Activated CD8-positive, alpha-beta memory T cell treated with anti-CD3 and anti-CD28 coated beads, Interleukin-2, amount 50 U/mL, for 24 hours (primary cell): ENCODE results near the gene CDKL2.
"Not testable (repeated sequence)": the region's sequence is repeated elsewhere in the genome, so short reads cannot be mapped to it uniquely, and the experiment has no call there.

ENCODE experiments used
- DNase-seq: peaks from one replicate; pipeline ENCODE4 v3.0.0-alpha.2; 2020; ENCODE audit errors: extremely low read depth

CDKL2 gene

DNA sequence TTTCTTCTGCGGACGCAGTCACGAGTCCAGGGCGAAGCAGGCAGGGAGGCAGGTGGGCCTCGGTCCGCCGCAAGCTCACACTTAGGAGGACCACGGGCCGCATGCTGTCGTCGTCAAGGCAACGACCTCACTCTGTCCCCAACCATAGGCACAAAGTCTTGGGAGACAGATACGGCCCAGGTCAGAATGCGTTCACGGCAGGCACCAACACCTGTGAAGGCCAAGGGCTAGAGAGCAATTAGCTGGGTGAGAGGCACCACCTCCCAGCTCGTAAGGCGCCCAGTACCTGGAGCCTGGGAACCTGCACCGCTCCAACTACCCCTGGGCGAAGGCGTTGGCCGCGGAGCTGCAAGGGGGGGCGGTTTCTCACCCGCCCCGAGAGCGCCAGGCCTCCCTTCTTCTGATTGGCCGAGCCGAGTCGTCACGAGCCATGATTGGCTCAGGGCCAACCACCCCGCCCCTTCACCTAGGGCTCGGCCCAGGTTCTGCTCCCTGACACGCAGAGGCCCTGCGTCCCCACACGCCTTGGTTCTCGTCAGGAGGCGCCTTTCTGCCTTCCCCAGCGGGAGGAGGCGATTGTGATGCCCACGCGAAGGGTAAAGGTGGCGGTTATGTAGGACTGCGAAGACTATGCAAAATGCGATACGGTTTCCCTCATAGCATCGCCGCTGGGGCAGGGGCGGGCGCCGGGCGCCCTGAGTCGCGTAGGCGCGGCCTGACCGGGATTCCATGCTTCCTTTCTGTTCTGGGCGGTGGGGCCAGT, at the start of gene CDKL2:
TSS of gene CDKL2 (minus strand) at position 355 of the 763 bp plus-strand sequence. CDS start 4,540 bp downstream, outside the sequence.
- peak; percentile 70 for DNase-seq

DNA sequence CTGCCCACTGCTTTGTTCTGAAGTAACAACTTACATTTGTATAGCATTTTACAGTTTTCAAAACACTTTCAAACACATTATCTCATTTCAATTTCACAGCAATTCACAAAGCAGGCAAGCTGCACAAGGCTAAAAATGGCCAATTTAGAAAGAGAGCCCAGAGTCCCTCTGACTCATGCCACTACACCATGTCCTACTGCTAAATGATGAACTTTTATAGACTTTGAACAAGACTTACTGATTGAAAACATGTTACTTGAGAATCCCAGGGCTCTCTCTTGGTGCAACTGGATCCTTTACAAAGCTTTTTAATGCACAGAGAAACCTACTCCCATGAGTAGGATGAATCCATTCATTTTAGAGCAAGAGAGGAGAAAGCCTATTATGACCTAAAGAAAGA, 48.6 kb upstream of the CDKL2 start:
- no peak for DNase-seq

DNA sequence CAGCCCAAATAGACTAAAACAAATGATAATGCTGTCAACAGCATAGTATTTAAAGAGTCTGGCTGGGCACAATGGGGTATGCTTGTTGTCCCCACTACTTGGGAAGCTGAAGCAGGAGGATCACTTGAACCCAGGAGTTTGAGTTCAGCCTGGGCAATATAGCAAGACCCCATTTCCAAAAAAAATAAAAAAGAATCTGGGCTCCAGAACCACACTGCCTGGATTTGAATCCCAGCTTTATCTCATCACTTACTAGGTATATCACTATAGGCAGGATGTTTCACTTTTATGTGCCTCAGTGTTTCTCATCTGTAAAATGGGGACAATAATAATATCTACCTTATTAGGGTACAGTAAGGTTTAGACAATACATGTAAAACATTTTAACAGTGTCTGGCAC, 48.1 kb upstream of the CDKL2 start:
- DNase-seq, result no peak

DNA sequence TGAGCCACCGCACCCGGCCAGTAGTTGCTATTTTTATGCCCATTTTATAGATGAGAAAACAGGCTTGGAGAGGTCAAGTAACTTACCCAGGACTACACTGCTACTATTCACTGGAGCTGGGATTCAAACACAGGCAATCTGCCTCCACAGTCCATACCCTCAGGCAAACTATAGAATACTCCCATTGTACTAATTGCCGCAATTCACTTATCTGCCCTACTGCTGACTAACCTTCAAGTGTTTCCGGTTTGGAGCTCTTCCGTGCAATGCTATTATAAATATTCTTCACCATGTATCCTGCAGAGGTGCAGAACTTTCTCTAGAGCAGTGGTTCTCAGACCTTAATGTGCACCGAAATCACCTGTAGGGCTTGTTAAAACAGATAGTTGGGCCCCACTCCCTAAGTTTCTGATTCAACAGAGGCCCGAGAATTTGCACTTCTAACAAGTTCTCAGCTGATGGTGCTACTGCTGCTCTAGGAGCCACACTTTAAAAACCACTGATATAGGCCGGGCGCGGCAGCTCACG, 44.7 kb upstream of the CDKL2 start:
- no peak for DNase-seq

DNA sequence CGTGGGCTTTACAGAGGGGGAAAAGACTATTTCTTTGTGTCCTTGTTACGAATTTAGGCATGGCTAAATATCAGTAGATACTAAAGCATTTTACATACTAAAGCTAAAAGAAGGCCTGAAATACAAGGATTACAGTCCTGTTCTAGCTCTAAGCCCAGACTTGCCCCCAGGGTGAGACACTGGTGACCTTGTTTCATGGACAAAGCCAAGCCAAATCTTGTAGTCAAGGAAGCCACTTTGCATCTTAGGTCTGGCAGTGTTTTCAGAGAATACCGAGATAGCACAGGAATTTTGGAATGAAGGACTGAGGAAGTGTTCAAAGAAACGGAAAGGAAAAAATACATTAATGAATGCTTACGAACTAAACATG, 43.6 kb upstream of the CDKL2 start:
- DNase-seq, result no peak

DNA sequence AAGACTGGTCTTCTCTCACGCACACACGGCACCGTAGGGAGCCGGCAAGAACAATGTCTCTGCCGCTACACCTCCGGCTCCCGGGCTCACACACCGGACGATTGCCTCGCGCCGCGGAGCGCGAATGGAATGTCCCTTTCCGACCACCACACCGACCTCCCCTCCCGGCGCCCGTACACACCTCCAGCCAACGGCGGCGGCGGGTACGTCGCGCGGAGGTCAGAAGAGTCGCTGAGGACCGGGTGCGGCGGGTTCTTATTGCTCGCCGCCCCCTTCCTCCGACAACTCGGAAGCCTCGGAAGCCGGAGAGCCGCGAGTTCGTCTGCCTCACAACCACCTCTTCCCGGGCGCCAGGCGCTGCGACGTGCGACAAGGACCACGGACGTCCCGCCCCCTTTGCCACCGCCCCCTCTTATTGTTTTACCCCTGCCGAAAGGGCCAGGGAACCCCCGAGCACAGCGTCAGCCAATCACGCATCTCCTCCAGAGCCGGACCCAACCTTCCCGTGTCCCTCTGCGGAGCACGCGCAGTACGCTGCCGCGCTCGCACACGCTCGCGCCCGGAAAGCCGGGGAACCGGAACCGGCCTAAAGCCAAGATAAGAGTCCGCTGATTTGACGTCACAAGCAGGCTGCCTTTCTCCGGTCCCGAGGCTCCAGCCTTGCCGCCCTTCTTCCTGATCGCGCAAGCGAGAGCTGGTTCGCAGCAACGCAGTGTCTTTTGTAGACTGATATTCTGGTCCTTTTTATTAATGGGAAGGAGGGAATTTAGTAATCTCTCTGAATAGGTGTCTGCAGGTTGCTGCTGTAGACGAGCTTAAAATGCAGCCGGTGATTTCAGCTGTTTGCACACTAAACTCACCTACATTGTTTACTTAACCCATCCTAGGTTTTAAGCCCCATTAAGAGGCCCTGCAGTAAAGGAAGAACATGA, 43.0 kb upstream of the CDKL2 start, which contains the start of gene G3BP2:
TSS of gene G3BP2 (minus strand) at position 385 of the 932 bp plus-strand sequence. CDS start 11,386 bp downstream, outside the sequence.
- peak; percentile 92 for DNase-seq

DNA sequence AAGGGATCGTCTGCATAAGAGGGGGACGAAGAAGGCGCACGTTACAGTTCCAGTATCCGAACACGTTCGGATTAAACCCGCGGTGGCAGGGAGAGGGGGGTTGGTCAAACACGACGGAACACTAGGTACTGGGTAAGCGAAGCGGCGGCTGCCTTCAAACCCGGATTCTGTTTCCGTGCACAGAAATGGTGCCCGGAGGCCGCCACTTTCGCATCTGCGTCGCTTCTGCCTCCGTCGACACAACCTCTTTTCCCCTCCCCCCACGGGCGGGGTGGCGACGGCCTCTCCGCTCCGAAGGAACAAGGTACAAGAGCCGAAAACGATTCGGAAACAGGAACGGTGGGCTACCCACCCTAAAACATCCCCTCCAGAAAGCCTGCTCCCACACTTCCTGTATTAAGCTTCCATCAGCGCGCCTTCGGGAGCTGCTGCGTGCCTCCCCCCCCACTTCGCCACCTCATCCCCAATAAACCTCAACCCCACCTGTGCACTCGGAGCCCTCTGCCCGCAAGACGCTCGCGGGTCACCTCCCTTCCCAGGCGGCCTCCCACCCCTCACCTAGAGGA, 42.2 kb upstream of the CDKL2 start:
- peak; percentile 51 for DNase-seq

DNA sequence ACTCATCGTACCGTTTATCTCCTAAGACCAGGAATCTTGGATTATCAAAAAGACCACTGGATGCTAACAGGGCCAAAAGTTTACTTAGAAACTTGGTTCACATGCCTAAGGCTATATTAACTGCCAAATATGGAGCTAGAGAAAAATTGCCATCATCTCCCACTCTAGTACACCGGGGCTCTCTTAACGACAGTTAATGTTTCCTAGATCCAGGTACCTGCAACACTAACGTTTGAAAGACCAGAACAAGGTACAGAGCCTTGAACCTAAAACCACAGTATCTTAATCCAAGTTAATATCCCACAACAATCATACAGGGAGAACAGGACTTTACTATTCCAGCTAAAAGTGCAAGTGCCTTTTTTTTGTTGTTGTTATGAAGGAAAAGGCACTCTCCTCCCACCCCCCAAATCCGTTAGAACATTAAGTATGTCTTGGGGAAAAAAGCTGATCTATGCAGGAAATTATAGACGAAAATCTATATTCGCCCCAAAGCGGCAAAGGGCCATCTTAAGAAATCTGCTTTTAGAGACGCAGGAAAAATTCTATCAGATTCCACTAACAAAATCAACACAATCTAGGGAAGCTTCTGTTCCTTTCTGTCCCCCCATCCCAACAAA, 41.6 kb upstream of the CDKL2 start:
- DNase-seq, result no peak

DNA sequence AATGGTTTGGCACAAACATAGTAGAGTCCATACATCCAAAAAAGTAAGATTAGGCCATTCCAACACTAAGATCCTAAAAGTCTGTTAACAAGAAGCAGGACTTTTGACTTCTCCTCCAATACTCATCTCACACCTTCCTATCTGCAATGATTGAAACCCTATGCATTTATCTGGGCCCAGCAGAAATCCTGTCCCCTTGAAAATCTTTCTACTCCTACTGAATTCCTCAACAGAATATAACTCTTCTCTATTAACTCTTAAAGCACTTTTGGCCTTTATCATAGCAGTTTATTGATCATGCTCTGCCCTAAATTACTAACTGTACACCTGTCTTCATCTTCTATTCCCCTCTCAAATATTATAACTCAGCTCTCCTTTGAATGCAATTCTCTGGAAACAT, 38.3 kb upstream of the CDKL2 start:
- no peak for DNase-seq

DNA sequence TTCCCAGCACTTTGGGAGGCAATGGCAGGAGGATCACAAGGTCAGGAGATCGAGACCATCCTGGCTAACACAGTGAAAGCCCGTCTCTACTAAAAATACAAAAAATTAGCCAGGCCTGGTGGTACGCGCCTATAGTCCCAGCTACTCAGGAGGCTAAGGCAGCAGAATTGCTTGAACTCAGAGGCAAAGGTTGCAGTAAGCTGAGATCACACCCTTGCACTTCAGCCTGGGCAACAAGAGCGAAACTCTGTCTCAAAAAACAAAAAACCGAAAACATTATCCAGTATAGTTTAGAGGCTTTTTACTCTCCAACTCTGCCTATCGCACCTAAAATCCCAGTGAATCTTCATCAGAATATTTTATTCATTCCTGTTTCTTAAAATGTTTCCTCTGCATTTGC, 37.3 kb upstream of the CDKL2 start:
- DNase-seq, result not testable (repeated sequence)

DNA sequence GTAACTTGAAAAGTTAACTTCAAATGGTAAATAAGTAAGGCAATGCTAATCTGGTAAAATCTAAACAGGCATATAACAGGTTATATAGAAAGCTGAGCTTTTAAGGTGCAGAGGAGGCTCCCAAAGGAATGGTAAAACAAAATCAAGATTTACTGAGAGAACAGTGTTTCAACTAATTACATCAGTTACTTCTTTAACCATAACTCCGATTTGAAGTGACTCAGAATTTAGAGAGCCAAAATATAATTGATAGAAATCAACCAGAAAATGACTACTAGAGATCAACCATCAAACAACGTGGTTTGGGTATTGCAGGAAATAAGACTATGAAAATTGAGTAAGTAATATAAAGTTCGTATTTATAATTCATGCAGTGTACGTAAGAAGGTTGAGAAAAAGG, 36.0 kb upstream of the CDKL2 start:
- DNase-seq, result no peak

DNA sequence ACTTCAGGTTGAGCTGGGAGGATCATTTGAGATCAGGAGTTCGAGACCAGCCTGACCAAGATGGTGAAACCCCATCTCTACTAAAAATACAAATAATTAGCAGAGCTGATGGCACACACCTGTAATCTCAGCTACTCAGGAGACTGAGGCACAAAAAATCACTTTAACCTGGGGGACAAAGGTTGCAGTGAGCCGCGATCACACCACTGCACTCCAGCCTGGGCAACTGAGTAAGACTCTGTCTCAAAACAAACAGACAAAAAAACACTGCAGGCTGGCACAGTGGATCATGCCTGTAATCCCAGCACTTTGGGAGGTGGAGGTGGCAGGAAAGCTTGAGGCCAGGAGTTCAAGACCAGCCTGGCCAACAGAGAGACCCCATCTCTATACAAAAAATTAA, 34.3 kb upstream of the CDKL2 start:
- DNase-seq, result not testable (repeated sequence)

DNA sequence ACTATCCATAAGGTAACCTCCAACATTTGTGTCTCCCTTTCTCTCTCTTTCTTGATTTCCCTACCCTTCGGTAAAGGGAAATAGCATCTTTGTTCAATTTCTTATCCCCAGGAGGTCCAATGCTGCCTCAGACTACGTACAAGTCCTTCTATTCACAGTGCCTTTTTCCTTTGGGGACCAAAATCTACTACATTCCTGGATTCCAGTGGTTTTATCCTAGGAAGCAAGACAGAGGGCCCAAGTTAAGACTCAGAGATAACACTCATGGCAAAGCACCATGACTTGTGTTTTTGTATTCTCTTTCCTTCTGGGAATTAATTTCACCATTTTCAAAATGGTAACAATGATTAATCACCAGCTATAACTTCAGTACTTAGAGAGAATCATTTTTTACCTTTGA, 32.3 kb upstream of the CDKL2 start:
- DNase-seq, result no peak

DNA sequence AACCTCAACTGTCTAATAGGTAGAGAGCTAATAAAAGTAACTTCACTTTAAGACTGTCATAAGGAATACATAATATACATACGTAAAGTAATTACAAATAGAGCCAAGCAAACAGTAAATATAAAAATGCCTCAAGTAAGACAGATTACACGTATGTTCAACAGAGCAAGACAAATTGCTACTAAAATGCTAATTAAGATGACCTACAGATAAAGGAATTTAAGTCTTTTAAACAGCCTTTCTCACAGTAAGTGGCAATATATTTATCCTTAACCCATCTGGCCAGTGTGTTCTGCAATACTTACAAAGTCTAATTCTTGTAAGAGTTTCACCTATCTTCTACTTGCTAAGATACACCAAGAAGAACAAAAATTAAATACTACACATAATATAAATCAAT, 30.2 kb upstream of the CDKL2 start:
- no peak for DNase-seq

DNA sequence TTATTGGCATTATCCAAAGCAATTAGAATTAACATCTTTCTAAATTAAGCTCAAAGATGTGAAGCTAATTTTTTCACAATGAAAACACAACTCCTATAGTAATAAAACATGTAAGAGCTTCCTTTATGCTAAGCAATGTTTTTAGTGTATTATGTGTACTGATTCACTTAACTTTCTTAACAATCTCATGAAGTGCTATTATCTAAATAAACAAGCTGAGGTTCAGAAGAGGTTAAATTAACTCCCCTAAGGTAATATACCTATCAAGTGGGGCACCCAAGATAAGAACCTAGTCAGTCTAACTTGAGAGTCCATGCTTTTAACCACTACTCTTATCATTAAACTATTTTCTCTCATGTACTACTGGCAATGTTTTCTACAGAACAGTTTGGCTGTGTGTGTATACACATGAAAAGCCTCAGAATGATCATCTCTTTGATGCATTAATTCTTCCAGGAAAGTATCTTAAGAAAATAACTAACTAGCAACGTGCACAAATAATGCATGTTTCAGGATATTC, 29.2 kb upstream of the CDKL2 start:
- DNase-seq, result no peak

DNA sequence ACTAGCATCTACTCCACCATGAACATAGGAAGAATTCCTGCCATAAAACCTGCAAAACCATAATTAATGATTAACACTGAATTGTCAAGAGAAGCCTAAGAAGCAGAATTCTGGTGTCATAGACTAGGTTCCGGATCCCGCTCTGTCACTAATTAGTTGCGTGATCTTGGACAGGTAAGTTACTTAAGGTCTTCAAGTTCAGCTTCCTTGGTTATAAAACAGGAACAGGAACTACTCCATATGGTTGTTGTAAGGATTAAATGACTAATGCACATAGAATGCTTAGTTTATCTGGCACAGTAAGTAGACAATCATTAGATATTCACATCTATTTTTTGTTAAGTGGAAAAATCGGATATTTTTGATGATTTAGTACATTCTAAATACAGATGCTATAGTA, 28.5 kb upstream of the CDKL2 start:
- DNase-seq, result no peak

DNA sequence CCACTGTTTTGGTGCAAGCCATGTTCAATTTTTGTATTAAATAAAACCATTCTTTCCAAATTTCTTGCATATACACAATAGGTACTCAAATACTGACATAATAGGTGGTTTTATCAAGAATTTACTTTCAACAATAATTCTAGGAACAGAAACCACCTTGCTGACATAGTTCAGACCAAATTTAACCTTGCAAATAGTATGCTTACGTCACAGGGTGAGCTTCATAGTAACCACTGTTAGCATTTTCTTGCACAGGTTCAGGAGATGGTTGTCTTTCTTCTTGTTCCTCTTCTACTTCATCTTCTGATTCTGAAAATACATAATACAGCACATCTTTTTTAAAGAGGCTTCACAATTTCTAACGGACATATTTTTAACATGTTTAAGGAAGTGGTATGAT, 25.2 kb upstream of the CDKL2 start:
- DNase-seq, result no peak

DNA sequence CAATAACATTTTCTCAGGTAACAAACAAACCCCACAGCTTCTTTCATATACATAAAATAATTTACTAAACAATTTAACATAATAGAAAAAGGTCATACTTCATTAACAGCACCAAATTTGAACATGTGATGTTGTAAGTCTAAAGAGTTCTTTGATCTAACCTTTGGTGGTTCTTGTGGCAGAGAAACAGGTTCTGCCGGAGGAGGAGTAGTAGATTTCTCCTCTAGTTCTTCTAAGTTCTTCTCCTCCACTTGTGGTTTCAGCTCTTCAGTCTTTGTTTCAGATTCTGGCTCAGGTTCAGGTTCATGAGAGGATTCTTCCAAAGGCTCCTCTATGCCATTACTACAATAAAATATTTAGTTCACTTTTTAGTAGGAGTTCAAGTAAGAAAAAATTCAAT, 24.6 kb upstream of the CDKL2 start:
- DNase-seq, result no peak

DNA sequence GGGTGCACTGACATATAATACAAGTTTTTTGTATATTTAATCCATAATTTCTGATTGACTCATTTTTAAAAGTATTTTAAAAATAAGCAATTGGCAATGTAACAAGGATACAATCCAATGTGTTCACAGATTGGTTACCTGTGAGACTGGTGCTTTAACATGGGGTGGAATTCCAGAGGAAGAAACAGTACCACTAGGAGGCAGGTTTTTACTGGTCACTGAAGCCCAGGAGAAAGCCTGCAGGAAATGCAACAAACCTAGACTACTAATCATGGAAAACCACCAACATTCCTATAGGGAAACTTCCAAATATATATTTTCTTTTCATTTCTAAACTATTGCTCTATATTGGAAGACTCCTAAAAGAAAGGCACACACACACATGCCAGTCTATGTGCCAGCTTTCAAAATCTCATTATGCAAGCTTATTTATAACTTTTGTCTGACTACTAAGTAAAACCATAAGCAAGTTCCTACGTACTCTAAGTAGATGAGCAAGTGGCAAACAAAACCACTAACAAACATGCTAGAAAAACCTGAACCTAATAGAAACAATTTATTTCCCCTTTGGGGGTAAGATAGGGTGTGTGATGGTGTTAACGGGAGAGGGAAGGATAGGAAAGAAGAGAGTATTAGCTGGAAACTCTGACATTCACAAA, 23.6 kb upstream of the CDKL2 start:
- no peak for DNase-seq

DNA sequence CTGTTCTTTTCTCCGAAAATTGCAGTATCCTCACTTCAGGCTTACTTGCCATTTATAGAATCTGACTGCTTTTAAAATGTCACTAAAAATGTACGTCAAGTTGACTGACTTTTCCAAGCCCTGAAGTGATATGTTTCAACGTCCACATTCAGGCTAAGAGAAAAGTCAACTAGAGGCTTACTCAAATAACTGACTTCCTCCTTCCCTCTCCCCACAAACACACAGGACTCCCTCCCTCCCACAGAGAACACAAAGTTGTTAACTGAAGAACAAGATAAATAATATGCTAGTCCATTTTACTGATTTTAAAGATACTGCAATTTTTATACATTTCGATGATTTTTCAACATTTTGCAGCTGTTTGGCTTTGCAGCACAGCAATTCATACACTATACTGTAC, 13.8 kb upstream of the CDKL2 start:
- DNase-seq, result no peak

DNA sequence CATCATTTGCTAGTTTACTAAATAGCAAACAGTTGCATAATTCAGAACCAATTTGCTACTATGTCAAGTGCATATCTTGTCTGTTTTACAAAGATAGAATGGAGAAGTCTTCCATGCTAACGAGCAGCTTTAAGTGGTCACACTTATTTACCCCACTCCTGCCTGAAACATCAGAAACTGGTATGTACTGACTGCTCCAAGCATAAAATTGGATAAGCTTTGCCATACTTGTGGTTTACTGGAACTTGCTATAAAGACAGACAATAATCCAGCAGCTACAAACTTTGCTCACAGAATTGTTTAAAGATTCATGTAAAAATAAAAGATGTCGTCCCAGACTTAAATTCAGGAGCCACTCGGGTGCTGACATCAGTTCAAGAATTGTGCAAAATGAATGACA, 13.3 kb upstream of the CDKL2 start:
- no peak for DNase-seq
